ENCODE results near the gene ANKHD1.

The ANKHD1 gene, protein sequence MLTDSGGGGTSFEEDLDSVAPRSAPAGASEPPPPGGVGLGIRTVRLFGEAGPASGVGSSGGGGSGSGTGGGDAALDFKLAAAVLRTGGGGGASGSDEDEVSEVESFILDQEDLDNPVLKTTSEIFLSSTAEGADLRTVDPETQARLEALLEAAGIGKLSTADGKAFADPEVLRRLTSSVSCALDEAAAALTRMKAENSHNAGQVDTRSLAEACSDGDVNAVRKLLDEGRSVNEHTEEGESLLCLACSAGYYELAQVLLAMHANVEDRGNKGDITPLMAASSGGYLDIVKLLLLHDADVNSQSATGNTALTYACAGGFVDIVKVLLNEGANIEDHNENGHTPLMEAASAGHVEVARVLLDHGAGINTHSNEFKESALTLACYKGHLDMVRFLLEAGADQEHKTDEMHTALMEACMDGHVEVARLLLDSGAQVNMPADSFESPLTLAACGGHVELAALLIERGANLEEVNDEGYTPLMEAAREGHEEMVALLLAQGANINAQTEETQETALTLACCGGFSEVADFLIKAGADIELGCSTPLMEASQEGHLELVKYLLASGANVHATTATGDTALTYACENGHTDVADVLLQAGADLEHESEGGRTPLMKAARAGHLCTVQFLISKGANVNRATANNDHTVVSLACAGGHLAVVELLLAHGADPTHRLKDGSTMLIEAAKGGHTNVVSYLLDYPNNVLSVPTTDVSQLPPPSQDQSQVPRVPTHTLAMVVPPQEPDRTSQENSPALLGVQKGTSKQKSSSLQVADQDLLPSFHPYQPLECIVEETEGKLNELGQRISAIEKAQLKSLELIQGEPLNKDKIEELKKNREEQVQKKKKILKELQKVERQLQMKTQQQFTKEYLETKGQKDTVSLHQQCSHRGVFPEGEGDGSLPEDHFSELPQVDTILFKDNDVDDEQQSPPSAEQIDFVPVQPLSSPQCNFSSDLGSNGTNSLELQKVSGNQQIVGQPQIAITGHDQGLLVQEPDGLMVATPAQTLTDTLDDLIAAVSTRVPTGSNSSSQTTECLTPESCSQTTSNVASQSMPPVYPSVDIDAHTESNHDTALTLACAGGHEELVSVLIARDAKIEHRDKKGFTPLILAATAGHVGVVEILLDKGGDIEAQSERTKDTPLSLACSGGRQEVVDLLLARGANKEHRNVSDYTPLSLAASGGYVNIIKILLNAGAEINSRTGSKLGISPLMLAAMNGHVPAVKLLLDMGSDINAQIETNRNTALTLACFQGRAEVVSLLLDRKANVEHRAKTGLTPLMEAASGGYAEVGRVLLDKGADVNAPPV (N-terminal part only)

DNA sequence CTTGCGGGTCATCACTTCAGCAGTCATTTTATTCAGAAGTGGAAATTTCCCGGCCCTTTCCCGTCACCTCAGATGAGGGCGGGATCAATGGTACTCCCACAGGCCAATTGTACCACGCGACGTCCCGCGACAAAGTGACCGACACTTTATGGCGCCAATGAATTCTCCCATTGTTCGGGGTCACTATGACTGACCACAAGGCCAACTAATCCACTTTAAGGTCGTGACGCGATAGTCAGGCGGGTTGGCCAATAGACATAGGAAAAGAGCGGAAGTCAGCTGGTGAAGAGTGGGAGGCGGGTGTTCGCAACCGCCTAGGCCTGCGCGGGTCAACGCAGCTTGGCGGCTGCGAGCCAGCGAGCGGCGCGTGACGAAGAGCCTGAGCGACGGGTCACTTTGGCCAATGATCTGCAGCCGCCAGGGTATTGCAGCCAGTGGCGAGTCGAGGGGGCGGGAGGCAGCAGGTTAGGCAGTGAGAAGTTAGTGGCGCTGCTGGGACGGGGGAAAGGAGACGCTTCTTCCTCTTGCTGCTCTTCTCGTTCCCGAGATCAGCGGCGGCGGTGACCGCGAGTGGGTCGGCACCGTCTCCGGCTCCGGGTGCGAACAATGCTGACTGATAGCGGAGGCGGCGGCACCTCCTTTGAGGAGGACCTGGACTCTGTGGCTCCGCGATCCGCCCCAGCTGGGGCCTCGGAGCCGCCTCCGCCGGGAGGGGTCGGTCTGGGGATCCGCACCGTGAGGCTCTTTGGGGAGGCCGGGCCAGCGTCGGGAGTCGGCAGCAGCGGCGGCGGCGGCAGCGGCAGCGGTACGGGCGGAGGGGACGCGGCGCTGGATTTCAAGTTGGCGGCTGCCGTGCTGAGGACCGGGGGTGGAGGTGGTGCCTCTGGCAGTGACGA lies at the start of gene ANKHD1:
ANKHD1 (plus strand) TSS at position 472 of the 896 bp plus-strand sequence; CDS start at position 607, 135 bp downstream.
- peak; percentile 100 for DNase-seq (ENCODE audit: low read depth, low spot score)

DNA sequence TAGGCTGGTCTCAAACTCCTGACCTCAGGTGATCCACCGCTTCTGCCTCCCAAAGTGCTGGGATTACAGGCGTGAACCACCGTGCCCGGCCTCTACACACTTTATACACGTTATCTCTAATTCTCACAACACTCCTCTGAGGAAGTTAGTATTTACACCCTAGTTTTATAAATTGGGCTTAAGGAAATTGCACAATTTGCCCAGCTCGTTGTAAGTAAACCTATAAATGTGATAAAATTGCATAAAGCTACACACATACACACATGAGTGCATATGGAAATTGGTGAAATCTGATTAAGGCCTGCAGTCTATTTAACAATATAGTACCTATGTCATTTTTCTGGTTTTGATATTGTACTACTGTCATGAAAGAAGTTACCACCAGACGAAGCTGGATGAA lies 46.1 kb upstream of the ANKHD1 start:
- DNase-seq (ENCODE audit: low read depth, low spot score): no peak

DNA sequence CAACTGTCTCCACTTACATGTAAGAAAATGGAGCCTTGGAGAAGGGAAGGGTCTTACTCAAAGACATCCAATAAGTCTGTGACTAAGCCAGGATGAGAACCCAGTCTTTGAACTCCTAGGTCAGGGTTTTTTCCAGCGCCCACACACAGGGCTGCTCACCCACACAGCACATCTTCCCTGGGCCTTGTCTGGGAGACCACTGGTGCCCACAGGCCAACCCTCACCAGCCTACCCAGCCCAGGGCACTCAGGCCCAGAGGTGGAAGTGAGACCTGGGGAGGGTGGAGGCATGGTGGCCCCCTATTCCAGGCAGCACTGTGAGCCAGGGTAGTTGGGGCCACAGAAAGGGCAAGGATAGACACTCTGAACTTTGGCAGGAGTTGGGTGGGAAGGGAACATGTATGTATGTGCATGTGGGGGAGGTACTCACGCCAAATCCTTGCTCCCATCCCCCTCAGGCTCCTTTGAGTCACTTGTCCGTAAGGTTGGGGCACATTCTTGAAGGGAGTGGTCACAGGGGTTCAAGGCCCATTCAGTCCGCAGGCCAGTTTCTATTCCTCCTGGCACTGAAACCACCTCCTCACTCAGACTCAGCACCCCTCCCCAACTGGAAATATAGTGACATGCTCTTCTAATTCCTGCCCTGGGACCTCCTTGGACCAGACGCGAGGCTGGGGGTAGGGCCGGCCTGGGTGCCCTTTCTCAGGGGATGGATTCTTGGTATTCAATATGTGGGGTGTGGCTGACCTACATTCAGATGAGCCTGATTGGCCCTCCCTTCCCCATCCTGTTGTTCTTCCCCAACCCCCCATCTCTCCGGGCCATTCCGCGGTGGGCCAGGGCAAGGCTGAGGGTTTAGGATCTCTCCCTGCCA lies 44.5 kb upstream of the ANKHD1 start:
- no peak for DNase-seq (ENCODE audit: low read depth, low spot score)

DNA sequence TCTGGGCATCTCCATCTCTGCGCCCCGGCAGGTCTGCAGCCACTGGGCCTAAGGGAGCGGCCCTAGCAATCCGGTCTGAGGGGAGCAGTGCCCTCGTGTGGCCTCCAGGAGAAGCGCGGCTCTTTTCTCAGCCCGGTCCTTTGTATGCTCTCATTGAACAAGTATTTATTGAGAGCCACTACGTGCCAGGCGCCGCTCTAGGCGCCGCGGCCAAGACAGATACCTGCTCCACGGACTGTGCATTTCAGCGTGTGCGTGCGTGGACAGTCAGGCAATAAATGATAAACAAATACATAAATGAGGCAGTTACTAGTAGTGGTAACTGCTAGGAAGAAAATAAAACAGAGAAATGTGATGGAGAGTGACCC lies 43.9 kb upstream of the ANKHD1 start:
- peak; percentile 95 for DNase-seq (ENCODE audit: low read depth, low spot score)

DNA sequence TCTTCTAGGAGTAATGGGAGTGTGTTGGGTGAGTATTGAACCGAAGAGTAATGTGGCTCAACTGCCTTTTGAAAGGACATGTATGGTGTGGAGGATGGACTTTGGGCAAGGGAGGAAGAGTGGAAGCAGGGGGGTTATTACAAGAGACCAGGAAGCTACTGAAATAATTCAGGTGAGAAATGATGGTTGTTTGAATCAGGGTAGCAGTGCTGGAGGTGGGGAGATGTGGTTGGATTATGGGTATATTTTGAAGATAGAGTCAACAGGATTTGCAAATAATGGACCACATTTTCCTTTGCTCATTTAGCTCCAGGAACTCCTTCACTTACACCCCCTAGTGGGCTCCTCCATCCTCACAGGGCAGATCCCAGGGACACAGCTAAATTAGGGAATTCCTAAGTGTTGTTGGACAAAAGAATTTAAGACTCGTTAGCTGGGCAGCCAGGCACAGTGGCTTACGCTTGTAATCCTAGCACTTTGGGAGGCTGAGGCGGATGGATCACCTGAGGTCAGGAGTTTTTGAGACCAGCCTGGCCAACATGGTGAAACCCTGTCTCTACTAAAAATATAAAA lies 42.8 kb upstream of the ANKHD1 start:
- peak; percentile 64 for DNase-seq (ENCODE audit: low read depth, low spot score)

DNA sequence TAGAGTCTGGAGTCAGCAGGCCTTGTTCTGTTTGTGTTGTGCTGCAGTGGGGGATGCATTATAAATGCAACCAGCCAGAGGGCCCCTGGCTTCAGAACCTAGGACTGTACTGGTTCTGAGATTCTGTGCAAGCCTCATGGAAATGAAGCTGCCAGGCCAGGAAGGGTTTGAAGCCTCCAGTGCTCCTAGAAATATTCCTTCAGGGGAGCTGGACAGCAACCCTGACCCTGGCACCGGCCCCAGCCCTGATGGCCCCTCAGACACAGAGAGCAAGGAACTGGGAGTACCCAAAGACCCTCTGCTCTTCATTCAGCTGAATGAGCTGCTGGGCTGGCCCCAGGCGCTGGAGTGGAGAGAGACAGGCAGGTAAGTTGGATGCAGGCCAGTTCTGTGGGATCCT lies 41.5 kb upstream of the ANKHD1 start, which contains the start of gene SLC4A9:
SLC4A9 (plus strand) TSS at position 94 of the 400 bp plus-strand sequence; CDS start at position 137, 43 bp downstream.
- DNase-seq (ENCODE audit: low read depth, low spot score): no peak

DNA sequence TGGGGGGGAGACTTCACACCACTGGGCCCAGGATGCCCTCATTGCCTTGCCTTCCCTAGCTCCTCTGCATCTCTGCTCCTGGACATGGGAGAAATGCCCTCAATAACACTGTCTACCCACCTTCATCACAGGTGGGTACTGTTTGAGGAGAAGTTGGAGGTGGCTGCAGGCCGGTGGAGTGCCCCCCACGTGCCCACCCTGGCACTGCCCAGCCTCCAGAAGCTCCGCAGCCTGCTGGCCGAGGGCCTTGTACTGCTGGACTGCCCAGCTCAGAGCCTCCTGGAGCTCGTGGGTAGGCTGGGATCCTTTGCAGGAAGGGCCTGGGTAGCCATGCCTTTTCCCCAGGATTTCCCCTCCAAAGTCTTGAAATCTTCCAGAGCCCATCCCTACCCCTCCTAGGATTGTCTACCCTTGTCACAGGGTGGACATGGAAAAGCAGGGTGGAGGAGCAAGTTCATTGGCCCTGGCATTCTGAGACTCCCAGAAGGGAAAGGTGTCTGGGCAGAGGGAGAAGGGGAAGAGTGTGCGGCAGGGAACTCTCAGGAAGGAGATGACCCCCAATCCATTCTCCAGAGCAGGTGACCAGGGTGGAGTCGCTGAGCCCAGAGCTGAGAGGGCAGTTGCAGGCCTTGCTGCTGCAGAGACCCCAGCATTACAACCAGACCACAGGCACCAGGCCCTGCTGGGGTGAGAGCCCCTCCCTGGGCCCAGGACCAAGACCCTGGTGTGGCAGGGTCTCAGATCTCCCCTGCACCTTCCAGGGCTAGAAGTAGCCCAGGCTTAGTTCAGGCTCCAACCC lies 40.8 kb upstream of the ANKHD1 start:
- DNase-seq (ENCODE audit: low read depth, low spot score): no peak

DNA sequence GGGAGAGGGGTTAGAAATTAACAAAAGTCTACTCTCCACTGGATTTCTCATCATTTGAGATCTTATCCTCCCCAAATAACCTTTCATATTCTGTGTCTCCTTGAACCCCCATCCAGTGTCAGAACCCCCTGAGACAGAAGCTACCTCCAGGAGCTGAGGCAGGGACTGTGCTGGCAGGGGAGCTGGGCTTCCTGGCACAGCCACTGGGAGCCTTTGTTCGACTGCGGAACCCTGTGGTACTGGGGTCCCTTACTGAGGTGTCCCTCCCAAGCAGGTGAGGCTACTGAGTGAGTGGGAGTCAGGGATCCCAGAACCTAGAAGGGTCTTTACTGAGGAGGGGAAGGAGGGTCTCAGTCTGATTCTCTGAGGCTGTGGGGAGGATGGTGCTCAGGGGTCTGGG lies 39.7 kb upstream of the ANKHD1 start:
- DNase-seq (ENCODE audit: low read depth, low spot score): no peak

DNA sequence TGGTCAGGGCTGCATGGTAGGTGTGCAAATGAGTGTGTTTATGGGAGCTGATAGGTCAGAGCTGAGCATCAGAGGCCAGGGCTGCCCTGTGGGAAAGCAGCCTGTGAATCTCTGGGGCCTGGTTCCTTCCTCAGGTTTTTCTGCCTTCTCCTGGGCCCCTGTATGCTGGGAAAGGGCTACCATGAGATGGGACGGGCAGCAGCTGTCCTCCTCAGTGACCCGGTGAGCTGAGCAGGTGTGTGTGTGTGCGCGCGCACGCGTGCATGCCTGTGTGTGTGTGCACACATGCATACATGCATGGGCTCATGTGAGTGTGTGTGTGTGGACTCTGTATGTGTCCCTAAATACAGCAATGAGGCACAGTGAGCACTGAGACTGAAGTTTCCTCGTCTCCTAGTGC lies 39.3 kb upstream of the ANKHD1 start:
- DNase-seq (ENCODE audit: low read depth, low spot score): no peak

DNA sequence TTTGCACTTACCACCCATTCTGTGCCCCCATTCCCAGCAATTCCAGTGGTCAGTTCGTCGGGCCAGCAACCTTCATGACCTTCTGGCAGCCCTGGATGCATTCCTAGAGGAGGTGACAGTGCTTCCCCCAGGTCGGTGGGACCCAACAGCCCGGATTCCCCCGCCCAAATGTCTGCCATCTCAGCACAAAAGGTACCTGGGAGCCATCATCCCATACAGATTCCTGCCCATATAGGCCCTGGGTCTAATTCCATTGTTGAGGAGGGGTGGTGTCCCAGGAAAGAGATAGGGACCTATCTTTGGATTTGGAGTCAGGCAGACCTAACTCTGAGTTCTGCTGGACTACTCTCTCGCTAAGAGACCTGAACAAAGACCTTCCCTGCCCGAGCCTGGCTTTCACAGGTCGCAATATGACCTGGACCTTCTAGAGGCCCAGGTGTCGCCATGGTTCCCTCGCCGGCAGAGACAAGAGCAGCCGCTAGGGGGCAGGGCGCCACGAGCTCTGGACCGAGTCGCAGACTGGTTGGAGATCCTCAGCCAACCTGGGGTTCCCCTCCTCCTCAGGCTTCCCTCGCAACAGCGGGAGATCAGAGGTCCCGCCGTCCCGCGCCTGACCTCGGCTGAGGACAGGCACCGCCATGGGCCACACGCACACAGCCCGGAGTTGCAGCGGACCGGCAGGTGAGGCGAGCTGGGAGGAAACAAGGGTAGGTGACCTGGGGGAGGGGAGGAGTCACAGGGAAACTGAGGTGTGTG lies 38.6 kb upstream of the ANKHD1 start:
- DNase-seq (ENCODE audit: low read depth, low spot score): peak; percentile 82

DNA sequence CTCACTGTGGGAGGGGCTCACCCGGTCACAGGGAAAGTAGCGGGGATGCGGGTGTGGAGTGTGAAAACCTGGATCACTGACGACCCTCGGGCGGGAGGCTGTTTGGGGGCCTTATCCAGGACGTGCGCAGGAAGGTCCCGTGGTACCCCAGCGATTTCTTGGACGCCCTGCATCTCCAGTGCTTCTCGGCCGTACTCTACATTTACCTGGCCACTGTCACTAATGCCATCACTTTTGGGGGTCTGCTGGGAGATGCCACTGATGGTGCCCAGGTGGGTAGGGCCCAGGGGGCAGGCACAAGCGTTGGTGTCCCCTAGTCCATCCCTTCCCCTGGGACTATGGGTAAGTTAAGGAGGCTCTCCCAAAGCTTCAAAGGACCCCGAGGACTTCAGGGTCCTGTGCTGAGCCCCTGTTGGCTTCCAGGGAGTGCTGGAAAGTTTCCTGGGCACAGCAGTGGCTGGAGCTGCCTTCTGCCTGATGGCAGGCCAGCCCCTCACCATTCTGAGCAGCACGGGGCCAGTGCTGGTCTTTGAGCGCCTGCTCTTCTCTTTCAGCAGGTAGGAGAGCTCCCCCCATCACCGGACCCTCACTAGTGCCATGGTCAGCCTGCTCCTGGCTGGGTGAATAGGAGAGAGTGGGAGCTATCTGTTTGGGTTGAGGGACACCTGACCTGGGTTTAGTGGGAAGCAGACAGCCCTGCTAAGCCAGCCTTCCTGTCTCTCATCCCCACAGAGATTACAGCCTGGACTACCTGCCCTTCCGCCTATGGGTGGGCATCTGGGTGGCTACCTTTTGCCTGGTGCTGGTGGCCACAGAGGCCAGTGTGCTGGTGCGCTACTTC lies 37.8 kb upstream of the ANKHD1 start:
- no peak for DNase-seq (ENCODE audit: low read depth, low spot score)

DNA sequence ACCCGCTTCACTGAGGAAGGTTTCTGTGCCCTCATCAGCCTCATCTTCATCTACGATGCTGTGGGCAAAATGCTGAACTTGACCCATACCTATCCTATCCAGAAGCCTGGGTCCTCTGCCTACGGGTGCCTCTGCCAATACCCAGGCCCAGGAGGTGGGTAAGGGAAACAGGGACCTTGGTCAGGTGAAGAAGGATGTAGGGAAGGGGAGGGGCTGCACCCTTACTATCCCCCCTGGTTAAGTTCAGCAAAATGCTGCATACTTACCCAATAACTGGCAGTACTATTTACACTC lies 37.2 kb upstream of the ANKHD1 start:
- no peak for DNase-seq (ENCODE audit: low read depth, low spot score)

DNA sequence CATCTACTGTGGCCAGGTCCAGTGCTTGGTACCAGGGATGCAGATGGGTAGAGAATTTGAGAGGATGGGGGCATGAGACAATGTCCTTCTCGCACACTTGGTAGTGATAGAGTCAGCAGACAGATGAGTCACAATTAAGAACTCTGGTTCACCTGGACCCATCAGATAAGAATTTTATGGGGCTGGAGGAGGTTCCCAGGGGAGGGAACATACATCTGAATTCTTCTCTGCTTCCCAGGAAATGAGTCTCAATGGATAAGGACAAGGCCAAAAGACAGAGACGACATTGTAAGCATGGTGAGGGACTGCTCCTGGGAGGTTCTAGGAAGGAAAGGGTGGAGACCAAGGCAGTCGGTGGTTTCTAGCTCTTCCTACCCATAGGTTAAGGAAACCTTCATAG lies 36.4 kb upstream of the ANKHD1 start:
- DNase-seq (ENCODE audit: low read depth, low spot score): no peak

DNA sequence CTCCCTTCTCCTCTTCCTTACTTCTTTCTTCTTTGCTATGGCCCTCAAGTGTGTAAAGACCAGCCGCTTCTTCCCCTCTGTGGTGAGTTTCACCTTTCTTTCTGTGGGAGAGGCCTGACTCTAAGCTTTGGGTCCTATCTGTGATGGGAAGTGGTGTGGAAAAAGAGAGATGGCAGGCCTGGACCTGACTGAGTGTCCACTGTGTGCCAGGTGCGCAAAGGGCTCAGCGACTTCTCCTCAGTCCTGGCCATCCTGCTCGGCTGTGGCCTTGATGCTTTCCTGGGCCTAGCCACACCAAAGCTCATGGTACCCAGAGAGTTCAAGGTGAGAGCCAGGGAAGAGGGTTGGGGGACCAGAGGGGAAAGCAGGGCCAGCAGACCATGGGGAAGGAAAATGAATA lies 35.7 kb upstream of the ANKHD1 start:
- DNase-seq (ENCODE audit: low read depth, low spot score): no peak

DNA sequence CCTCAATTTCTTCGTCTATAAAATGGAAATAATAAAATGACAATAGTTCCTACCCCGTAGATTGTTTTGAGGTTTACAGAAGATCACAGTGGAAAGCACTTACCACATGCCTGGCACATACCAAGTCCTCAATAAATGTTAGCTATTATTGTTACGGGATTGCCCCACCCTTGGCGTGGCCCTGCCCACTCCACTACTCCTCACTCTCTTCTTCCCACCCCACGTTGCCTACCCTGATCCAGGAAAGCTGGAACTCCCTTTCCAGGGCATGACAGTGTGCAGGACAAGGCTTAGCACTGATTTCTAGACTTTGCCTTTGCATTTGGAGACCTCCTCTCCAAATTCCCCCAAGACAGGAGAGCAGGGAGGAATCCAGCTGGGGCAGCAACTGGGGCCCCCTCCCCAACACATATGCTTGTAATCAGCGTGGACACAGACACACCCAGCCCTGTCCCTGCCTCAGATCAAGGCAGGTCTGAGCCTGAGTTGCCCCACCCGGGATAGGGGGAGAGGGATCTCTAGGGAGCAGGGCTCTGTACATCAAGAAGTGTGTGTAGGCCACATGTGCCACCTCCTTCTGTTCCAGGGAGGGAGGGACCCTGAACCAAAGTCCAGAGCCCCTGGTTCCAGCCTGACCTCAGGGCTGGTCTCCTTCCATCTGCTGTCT lies 34.9 kb upstream of the ANKHD1 start:
- DNase-seq (ENCODE audit: low read depth, low spot score): no peak

DNA sequence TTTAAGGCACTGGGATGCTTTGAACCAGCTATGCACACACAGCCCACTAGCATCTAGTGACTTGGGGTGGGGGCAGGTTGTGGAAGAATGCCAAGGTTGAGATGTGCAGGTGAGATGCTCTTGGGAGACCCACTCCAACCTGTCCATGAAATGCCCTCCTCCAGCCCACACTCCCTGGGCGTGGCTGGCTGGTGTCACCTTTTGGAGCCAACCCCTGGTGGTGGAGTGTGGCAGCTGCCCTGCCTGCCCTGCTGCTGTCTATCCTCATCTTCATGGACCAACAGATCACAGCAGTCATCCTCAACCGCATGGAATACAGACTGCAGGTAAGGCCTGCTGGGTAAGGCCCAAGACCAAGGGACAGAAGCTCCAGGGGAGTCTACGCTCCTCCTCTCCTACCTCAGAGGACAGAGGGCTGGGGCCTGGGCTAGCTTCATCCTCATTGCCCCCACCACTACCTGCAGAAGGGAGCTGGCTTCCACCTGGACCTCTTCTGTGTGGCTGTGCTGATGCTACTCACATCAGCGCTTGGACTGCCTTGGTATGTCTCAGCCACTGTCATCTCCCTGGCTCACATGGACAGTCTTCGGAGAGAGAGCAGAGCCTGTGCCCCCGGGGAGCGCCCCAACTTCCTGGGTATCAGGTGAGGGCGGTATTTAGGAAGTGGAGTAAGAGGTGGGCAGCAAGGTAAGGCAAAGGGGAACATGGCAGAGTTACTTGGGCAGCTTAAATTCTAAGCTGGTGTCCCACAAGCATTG lies 34.2 kb upstream of the ANKHD1 start:
- DNase-seq (ENCODE audit: low read depth, low spot score): no peak
